DOHH2 (cell line): ENCODE results near the gene CRADD.

Experiments used
- EZH2phosphoT487 ChIP-seq: fragments of 200-600 bp; sonication (generic); IDR thresholded peaks from 2 replicates; pipeline ENCODE4 v1.6.1; 2017; ENCODE audit warnings: borderline replicate concordance, mild to moderate bottlenecking, antibody characterized with exemption, low read length, moderate library complexity, mixed read lengths
- TF ChIP-seq, protein P1 (sequence below): fragments of 200-600 bp; sonication (generic); IDR thresholded peaks from one replicate; pipeline ENCODE4 v1.5.1; 2014; ENCODE audit warnings: antibody characterized with exemption, mild to moderate bottlenecking, low read depth, low read length; ENCODE audit not compliant: poor library complexity, severe bottlenecking

DNA sequence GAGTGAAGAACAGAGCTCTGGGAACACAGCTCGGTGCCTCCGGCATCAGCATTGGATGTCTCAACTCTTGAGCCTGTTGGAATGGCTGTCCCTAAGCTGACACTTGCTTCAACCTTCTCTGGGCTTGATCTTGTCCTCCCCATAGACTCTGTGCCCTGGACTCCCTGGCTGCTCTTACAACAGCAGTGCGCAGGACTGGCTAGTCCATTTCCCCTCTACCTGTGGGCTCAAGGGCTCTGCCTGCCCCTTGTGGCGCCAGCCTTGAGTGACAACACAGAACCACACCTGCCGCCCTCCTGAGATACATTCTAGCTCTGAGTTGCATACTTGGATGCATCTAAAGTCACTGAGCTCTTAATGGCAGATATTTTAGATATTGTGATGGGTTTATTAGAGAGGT lies 6.2 kb downstream of the CRADD start:
- TF ChIP-seq, protein P1, sequence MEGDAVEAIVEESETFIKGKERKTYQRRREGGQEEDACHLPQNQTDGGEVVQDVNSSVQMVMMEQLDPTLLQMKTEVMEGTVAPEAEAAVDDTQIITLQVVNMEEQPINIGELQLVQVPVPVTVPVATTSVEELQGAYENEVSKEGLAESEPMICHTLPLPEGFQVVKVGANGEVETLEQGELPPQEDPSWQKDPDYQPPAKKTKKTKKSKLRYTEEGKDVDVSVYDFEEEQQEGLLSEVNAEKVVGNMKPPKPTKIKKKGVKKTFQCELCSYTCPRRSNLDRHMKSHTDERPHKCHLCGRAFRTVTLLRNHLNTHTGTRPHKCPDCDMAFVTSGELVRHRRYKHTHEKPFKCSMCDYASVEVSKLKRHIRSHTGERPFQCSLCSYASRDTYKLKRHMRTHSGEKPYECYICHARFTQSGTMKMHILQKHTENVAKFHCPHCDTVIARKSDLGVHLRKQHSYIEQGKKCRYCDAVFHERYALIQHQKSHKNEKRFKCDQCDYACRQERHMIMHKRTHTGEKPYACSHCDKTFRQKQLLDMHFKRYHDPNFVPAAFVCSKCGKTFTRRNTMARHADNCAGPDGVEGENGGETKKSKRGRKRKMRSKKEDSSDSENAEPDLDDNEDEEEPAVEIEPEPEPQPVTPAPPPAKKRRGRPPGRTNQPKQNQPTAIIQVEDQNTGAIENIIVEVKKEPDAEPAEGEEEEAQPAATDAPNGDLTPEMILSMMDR = no peak
- TF ChIP-seq EZH2phosphoT487 = no peak
